SK-N-MC (cell line): ENCODE measurements around the gene TMOD1.

ENCODE experiments used
- EZH2 ChIP-seq: fragments of 200-600 bp; sonication (generic); IDR thresholded peaks from one replicate; pipeline ENCODE4 v1.6.1; 2017; ENCODE audit warnings: antibody characterized with exemption
- POLR2AphosphoS5 ChIP-seq: IDR thresholded peaks from 2 replicates; pipeline ENCODE4 v1.6.1; 2012; ENCODE audit warnings: mild to moderate bottlenecking, low read depth, low read length, borderline replicate concordance

DNA sequence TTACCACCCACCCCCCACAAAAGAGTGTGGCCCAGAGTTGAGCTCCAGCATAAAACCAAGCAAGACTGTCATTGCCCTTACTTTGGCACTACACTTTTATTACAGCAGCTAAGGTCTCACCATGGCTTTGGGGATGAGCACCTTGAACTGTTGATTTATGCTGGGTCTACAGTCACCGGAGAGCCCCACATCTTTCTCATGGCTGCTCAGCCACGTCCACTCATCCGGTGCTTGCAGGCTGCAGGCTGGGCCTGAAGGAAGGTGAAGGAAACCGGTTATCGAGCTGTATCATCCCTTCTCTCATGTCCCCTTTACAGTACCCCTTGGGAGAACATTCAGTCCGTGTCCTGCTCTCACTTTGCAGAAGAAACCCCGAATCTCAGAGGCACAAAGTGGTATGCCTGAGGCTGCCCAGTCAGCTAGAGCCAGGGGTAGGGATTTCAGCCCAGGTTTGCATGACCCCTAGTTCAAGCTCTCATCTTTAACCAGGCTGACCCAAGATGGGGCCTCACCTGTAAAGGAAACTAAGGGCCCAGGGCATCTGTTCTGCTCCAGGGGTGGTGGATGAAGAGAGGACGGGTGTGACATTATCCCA lies 11.6 kb downstream of the TMOD1 start:
- TF ChIP-seq EZH2, result no peak
- TF ChIP-seq POLR2AphosphoS5, result no peak
